HG03460 (cell line): ENCODE results near the gene ZC3H6.
"Not testable (repeated sequence)": the region's sequence is repeated elsewhere in the genome, so short reads cannot be mapped to it uniquely, and the experiment has no call there.

Experiments
- ATAC-seq: cut with Tn5 transposase; IDR thresholded peaks from one replicate; pipeline ENCODE4 v1.9.1; 2021; ENCODE audit not compliant: unreplicated experiment

The ZC3H6 gene

DNA sequence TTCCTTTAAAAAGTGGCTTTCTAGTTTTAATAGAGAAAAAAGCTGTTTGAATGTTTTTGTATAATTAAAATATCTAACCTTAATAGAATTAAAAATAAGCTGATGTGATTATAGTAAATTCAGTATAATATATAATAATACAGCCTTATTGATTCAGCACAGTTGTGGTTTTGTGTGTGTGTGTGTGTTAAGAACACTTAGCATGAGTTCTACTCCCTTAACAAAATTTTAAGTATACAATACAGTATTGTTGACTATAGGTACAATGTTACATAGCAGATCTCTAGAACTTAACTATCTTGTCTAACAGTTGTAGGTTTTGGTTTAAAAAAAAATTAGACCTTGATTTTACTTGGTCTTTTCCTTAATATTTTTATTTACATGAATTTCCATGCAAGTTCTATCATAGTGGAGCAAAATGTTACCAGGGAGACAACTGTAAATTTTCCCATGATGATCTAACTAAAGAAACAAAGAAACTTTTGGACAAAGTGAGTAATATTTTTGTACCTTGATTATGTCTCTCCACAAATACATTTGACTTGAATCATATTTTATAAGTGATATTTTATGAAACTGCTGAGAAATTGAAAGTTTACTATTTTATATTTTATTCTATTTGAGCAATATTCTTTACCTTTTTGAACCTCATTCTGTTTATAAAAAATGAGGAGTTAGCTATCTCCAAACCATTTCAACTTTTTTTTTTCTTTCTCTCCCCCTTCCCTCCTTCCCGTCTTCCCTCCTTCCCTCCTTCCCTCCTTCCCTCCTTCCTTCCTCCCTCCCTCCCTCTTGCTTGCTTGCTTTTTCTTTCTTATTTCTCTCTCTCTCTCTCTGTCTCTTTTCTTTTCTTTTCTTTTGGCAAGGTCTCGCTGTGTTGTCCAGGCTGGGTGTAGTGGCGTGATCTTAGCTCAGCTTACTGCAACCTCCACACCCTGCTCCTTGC lies 46.3 kb downstream of the ZC3H6 start:
- ATAC-seq = no peak

- no peak for ATAC-seq
These were observed 47.5 kb downstream of the ZC3H6 start for GRCh38 chr2:112322919-112323318.

- ATAC-seq = no peak
These were observed 56.8 kb downstream of the ZC3H6 start for GRCh38 chr2:112332123-112332696.

DNA sequence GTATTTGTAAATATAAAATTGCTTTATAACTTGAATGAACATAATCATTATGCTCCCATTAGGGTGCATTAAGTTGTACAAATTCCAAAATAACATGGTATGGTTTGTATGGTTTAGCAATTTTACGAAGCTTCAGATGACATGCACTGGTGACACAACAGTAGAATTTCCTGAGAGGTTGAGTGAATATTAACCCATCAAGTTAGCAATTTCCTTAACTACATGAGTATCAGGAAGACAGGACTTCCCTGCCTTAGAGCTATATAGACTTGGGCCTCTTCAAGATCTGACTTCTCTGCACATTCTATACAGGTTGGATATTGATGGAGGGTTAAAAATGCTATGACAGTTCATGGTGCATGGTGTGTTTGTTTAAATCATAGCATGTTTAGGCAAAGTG lies 60.2 kb downstream of the ZC3H6 start:
- no peak for ATAC-seq

DNA sequence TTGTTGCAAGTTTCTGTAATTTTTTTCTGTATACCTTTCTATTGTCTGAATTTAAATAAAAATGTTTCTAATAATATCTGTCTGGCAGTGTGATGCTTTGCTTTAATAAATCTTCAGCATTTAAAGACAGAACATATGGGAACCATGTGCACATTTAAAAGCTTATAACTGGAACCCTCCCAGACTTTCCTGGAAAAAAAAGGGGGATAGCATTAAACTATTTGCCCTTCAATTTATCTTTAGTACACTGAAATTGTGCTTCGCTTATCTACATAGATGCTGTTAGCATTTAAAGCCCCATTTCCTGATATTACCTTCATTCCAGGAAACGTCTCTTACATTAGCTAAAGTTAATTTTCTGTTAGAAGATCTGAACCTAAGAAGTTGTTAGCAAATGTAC lies 64.6 kb downstream of the ZC3H6 start:
- no peak for ATAC-seq

DNA sequence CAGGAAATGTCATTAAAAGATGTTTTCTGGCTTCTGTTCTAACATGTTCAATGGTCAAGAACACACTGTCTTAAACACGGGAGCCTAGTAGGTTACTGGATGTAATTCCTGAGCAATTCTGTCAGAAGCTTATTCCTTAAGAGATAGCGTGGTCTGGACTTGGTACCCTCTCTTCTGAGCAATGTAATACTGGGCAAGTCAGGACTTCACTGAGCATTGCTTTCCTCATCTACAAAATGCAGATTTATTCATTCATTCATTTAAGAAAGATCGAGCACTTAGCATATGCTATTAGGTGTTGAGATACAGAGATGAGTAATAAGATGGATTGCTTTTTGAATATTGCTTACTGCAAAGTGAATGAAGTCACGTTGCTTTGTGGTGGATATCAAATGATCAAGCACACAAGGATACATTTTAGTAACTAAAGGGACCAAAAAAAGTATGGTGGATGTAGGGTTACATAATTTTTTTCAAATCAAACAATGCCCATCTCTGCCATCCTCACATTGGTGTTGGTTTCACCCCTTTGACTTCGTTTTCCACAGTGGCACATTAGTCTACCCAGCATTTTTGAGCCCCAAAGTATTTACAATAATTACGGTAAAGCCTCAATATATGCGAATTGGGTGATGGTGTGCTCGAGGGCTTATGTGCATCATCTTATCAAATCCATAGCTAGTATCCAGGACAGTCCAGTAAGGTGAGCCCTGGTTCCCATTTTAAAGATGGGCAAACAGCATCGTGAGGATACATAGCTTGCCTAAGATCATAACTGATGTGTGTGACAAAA lies 65.3 kb downstream of the ZC3H6 start:
- no peak for ATAC-seq

DNA sequence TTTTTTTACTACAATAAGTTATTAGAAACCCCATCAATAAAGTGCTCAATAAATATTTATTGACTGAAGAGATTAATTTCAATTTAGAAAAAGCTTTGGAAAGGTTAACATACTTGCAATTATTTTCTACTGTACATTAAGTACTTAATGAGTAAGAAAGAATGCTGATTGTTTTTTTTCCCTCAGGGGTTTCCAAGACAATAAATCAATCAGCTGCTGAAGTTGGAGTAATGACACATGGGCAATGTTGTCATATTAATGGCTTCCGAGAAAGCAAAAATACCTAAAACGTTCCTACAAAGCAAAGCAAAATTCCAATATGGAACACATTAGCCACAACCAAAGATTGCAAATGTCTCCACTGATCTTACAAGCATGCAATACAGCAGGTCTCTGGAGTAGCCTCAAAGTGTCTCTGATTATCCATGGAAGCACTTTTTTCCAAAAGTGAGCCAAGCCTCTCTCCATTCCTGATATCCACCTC lies 66.7 kb downstream of the ZC3H6 start:
- ATAC-seq = no peak

DNA sequence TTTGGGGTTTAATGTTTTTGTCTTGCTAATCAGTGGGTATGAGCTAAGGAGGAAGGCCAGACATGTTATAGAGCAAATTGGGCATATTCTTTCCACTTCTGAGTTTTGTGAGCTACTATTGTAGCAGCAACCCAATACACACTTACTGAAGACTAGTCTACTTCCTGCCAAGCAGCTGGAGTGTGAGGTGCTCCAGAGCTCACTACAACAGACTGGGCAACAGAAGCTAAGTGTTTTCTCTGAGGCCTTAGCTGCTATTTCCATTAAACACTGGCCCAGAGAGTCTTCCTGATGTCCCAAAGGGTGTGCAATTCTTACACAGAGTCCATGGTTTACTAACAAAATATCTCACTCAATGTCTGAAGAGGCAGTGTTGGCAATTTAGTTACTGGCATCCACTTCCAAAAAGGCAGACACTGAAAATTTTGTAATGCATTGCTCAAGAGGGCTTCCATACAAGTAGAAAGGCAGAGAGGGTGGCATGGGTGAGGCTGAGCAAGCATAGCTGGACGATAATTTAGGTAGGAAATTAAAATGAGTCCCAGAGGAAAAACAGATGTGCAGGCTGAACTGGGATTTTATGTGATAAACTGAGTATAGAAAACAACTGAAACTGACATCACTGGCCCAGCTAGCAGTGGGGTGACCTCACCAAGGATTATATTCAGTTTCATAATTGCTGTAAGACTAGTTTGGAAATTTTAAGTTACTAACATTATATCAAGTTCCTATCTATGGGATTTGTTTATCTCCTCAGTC lies 68.6 kb downstream of the ZC3H6 start:
- no peak for ATAC-seq

DNA sequence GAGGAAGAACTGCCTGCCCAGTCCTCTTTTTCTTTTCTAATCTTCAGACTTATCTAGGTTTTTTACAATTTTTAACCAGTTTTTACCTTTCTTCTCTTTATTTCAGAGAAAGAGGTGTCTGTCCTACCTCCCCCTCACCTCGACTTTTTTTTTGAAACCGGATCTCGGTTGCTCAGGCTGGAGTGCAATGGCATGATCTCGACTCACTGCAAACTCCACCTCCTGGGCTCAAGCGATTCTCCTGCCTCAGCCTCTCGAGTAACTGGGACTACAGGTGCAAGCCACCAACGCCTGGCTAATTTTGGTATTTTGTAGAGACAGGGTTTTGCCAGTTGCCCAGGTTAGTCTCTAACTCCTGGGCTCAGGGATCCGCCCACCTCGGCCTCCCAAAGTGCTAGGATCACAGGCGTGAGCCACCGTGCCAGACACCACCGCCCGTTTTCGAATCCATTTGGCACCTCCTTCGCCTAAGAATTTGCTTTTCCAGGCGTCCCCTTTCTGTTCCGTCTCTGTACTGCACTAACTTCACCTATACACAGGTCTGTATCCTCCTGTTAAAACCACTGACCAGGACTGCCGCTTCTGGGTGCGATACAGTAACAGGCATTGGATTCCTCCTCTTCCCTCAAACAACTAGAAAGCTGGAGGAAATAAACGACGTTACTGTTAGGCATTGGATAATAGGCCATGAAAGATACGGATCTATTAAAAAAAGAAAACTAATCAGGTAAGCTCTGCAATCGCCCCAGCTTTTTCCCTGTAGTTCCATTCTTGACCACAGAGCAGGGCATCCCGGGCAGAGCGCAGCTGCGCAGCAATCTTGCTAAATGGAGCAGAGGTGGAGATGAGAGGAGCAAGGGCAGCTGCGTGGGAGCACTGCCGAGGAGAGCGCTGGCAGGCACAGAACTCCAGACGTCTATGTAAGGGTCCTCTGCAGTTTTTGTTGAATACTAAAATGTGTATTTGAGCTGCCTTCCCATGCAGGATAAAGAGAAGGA lies 69.9 kb downstream of the ZC3H6 start:
- no peak for ATAC-seq

- not testable (repeated sequence) for ATAC-seq
These were observed 76.9 kb downstream of the ZC3H6 start for GRCh38 chr2:112352292-112352691.

DNA sequence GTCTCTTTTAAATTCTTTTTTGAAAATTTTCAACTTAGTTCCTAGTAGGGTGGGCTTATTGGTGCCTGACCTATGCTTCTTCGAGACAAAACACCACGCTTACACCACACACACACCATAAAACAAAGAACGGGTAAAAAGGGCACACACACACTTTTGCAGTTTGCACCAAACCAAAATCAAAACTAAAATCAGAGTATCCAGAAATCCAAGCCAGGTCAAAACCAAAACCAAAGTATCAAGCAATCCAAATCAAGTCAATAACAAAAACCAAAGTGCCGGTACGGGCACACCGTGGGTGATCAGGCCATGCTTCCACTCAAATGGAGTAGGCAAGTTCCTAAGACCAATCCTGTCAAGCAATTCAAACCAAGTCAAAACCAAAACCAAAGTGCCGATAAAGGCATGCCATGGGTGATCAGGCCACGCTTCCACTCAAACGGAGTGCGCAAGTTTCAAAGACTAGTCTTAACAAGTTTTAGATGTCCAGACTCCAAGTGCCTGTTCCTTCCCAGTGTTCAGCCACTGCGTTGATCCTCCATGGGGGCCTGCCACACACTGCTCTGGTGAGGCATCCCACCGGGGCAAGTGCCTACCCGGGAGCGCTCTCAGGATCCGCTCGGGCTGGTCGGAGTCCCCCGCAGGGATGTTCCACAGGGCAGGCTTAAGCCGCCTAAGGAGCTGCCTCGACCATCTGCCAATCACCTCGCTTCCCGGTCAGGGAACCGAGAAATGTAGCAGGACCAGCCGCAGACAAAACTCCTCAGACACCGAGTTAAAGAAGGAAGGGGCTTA lies 77.6 kb downstream of the ZC3H6 start:
- ATAC-seq = not testable (repeated sequence)

DNA sequence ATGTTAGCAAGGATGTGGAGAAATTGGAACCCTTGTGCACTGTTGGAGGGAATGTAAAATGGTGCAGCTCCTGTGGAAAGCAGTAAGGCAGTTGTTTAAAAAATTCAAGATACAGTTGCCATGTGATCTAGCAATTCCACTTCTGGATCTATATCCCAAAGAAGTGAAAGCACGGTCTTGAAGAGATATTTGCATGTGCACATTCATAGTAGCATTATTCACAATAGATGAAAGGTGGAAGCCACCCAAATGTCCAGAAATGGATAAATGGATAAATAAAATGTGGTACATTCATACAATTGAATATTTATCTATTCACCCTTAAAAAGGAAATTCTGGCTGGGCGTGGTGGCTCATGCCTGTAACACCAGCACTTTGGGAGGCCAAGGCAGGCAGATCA lies 78.9 kb downstream of the ZC3H6 start:
- not testable (repeated sequence) for ATAC-seq

DNA sequence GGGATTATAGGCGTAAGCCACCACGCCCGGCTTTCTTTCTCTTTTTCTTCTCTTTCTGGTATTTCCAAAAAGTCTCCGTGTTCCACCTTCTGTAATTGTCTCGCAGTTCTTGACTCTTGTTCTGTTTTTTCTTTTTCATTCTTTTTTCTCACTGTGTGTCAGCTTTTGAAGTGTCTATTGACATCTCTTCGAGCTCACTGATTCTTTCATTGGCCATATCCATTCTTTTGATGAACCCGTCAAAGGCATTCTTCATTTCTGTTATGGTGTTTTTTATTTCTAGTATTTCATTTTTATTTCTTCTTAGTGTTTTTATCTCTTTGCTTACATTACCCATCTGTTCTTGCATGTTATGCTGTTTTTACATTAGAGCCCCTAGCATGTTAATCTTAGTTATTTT lies 84.7 kb downstream of the ZC3H6 start:
- not testable (repeated sequence) for ATAC-seq
